GM23338 (cell line): ENCODE measurements around the gene ETV3. TPM values are rescaled to one million over a fixed set of nuclear protein-coding genes. Genes with fewer than 3 reads are reported as not detected.

ENCODE experiments used
- ATAC-seq: fragments of 200-7000 bp; cut with Tn5 transposase; 3 replicates; pipeline ENCODE4 v1.9.1; 2020
- DNase-seq: peaks from one replicate; pipeline ENCODE4 v3.0.0-alpha.2; 2015; ENCODE audit warnings: low spot score
- H2AFZ ChIP-seq: fragments of 200-600 bp; sonication (generic); 2 replicates; pipeline ENCODE4 v1.8.0; 2016; ENCODE audit warnings: antibody characterized with exemption, mild to moderate bottlenecking, moderate library complexity
- H3F3A ChIP-seq: fragments of 200-600 bp; sonication (generic); replicated peaks from 2 replicates; pipeline ENCODE4 v1.8.0; 2017; ENCODE audit warnings: antibody characterized with exemption, mixed run types, low read depth
- H3K27ac ChIP-seq: fragments of 200-600 bp; sonication (generic); 2 replicates; pipeline ENCODE4 v1.6.1; 2016; ENCODE audit warnings: low read depth
- H3K27me3 ChIP-seq: fragments of 200-600 bp; sonication (generic); 2 replicates; pipeline ENCODE4 v1.8.0; 2016; ENCODE audit warnings: mild to moderate bottlenecking, mixed run types, moderate library complexity; ENCODE audit not compliant: insufficient read depth
- H3K36me3 ChIP-seq: fragments of 200-600 bp; sonication (generic); 2 replicates; pipeline ENCODE4 v1.8.0; 2016; ENCODE audit warnings: mild to moderate bottlenecking; ENCODE audit not compliant: insufficient read depth
- H3K4me1 ChIP-seq: fragments of 200-600 bp; sonication (generic); 2 replicates; pipeline ENCODE4 v1.8.0; 2016; ENCODE audit warnings: mild to moderate bottlenecking, moderate library complexity; ENCODE audit not compliant: insufficient read depth
- H3K4me2 ChIP-seq: fragments of 200-600 bp; sonication (generic); 2 replicates; pipeline ENCODE4 v1.7.1; 2017; ENCODE audit warnings: mixed run types
- H3K4me3 ChIP-seq: fragments of 200-600 bp; sonication (generic); 2 replicates; pipeline ENCODE4 v1.6.1; 2016; ENCODE audit warnings: mixed run types
- H3K79me2 ChIP-seq: fragments of 200-600 bp; sonication (generic); replicated peaks from 2 replicates; pipeline ENCODE4 v1.8.0; 2017; ENCODE audit warnings: mild to moderate bottlenecking; ENCODE audit not compliant: insufficient read depth
- H3K9me2 ChIP-seq: fragments of 200-600 bp; sonication (generic); 2 replicates; pipeline ENCODE4 v1.8.0; 2017; ENCODE audit not compliant: insufficient read depth
- H4K20me1 ChIP-seq: fragments of 200-600 bp; sonication (generic); replicated peaks from 2 replicates; pipeline ENCODE4 v1.8.0; 2017; ENCODE audit warnings: mild to moderate bottlenecking; ENCODE audit not compliant: insufficient read depth
- H3K27ac Mint-ChIP-seq: 2 replicates; pipeline ENCODE4 v1.8.0; 2020; ENCODE audit warnings: inconsistent platforms, mild to moderate bottlenecking, moderate library complexity, mixed read lengths
- H3K27me3 Mint-ChIP-seq: 3 replicates; pipeline ENCODE4 v1.8.0; 2022; ENCODE audit warnings: low read depth, mild to moderate bottlenecking, moderate library complexity, mixed read lengths, inconsistent platforms; ENCODE audit not compliant: insufficient read depth, poor library complexity
- H3K36me3 Mint-ChIP-seq: 3 replicates; pipeline ENCODE4 v1.8.0; 2021; ENCODE audit warnings: low read depth, mild to moderate bottlenecking, inconsistent platforms, moderate library complexity, mixed read lengths
- H3K4me1 Mint-ChIP-seq: 3 replicates; pipeline ENCODE4 v1.8.0; 2020; ENCODE audit warnings: mild to moderate bottlenecking, inconsistent platforms, mixed read lengths
- H3K4me3 Mint-ChIP-seq: 3 replicates; pipeline ENCODE4 v1.8.0; 2021; ENCODE audit warnings: moderate library complexity, mild to moderate bottlenecking, inconsistent platforms, mixed read lengths
- H3K9me3 Mint-ChIP-seq: 3 replicates; pipeline ENCODE4 v1.8.0; 2020; ENCODE audit warnings: moderate library complexity, mild to moderate bottlenecking, inconsistent platforms, mixed read lengths
- JUNB ChIP-seq: IDR thresholded peaks from one replicate; pipeline ENCODE4 v1.6.1; 2016; ENCODE audit warnings: antibody characterized with exemption; ENCODE audit not compliant: unreplicated experiment
- ZNF331 ChIP-seq: fragments of 250-450 bp; sonication (Bioruptor Pico); IDR thresholded peaks from 2 replicates; pipeline ENCODE4 v1.5.0; 2020; ENCODE audit warnings: low read depth, mild to moderate bottlenecking, moderate library complexity
- ZNF462 ChIP-seq: fragments of 250-450 bp; sonication (Bioruptor Pico); IDR thresholded peaks from 2 replicates; pipeline ENCODE4 v1.5.0; 2020; ENCODE audit warnings: mild to moderate bottlenecking, moderate library complexity
- polyA plus RNA-seq: library from polyadenylated mRNA; unstranded; fragments of >200 nt; fragmentation: Nextera tagmentation; extraction: Ambion mirVana; gene quantifications from 2 replicates; pipeline ENCODE4 v1.2.1, GENCODE V29; 2016
- total RNA-seq: library from RNA; depleted of rRNA; stranded (reverse); fragments of >200 nt; shearing (Covaris generic); gene quantifications from 2 replicates; pipeline ENCODE4 v1.2.3, GENCODE V29; 2014; rRNA removed
- TF ChIP-seq, protein P1 (sequence below), 2 experiments: fragments of 200-600 bp in 1 of 2; sonication (generic) in 1 of 2; conservative IDR thresholded peaks; 2 replicates each; pipeline versions ENCODE4 v1.5.1 to v1.6.1; 2016 to 2017; ENCODE audit warnings: antibody characterized with exemption in 2 of 2, low read depth in 2 of 2, mild to moderate bottlenecking in 2 of 2, moderate library complexity in 1 of 2

Gene ETV3
- total and polyA plus RNA-seq, 2 experiments from 2014 or later: 8.1 to 19.6 TPM

GRCh38 chr1:157073944-157074685, 64.1 kb downstream of the ETV3 start:
- H3K27me3 ChIP-seq: no peaks in the 10 kb centered on the region
- peaks cover 7% of the 10 kb centered on the region for H3K27me3 Mint-ChIP-seq
- no peaks in the 10 kb centered on the region for H3K4me1 ChIP-seq
- H3K9me2 ChIP-seq: no peaks in the 10 kb centered on the region
- DNase-seq (peak; percentile 88), ATAC-seq (peak; percentile 69)
- no peaks in the 10 kb centered on the region for H3F3A ChIP-seq
- no peak overlapping the region for H3K27ac Mint-ChIP-seq
- no peaks in the 10 kb centered on the region for H3K79me2 ChIP-seq
- H3K4me3 ChIP-seq: no peak overlapping the region
- peak overlapping the region; percentile 96 for H2AFZ ChIP-seq
- TF ChIP-seq ZNF331 (CRISPR knock-in tag): no peak
- TF ChIP-seq, protein P1, sequence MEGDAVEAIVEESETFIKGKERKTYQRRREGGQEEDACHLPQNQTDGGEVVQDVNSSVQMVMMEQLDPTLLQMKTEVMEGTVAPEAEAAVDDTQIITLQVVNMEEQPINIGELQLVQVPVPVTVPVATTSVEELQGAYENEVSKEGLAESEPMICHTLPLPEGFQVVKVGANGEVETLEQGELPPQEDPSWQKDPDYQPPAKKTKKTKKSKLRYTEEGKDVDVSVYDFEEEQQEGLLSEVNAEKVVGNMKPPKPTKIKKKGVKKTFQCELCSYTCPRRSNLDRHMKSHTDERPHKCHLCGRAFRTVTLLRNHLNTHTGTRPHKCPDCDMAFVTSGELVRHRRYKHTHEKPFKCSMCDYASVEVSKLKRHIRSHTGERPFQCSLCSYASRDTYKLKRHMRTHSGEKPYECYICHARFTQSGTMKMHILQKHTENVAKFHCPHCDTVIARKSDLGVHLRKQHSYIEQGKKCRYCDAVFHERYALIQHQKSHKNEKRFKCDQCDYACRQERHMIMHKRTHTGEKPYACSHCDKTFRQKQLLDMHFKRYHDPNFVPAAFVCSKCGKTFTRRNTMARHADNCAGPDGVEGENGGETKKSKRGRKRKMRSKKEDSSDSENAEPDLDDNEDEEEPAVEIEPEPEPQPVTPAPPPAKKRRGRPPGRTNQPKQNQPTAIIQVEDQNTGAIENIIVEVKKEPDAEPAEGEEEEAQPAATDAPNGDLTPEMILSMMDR (conservative IDR thresholded peaks at IDR 0.05; ENCODE audit: low read depth in 2 of 2): peak; percentile 60 to 83
- no peak for TF ChIP-seq JUNB
- TF ChIP-seq ZNF462: peak; percentile 54; the same call in 1 of the 2 replicates
- no peaks in the 10 kb centered on the region for H4K20me1 ChIP-seq
- H3K4me3 Mint-ChIP-seq: no peak overlapping the region
- H3K36me3 ChIP-seq: no peaks in the 10 kb centered on the region
- no peaks in the 10 kb centered on the region for H3K36me3 Mint-ChIP-seq
- peaks cover 9% of the 10 kb centered on the region; the same call in 2 of the 3 replicates for H3K4me1 Mint-ChIP-seq
- no peaks in the 10 kb centered on the region for H3K9me3 Mint-ChIP-seq
- no peak overlapping the region for H3K27ac ChIP-seq
- H3K4me2 ChIP-seq: no peak overlapping the region

Other genes starting within 250 kb of the ETV3 start
- 0.28 and 0.47 TPM in 2 replicates for gene PEAR1, start 244.7 kb downstream of the ETV3 start, total RNA-seq
- 0.10 and 0.47 TPM in 2 replicates for gene PEAR1, start 244.7 kb downstream of the ETV3 start, polyA plus RNA-seq
- gene LRRC71, start 217.8 kb downstream of the ETV3 start, total RNA-seq: not detected in 2 replicates
- 0.24 and 0.31 TPM in 2 replicates for gene LRRC71, start 217.8 kb downstream of the ETV3 start, polyA plus RNA-seq
- 23.5 and 33.7 TPM in 2 replicates for gene ARHGEF11, start 92.7 kb downstream of the ETV3 start, total RNA-seq
- 11.1 and 12.3 TPM in 2 replicates for gene ARHGEF11, start 92.7 kb downstream of the ETV3 start, polyA plus RNA-seq
- not detected in 2 replicates for gene ETV3L, start 38.6 kb downstream of the ETV3 start, total RNA-seq
- gene ETV3L, start 38.6 kb downstream of the ETV3 start, polyA plus RNA-seq: not detected in 2 replicates